GM21390 (cell line): ENCODE data around the gene C6orf47.

Source experiments
- ATAC-seq: cut with Tn5 transposase; IDR thresholded peaks from one replicate; pipeline ENCODE4 v1.9.1; 2021; ENCODE audit not compliant: unreplicated experiment

Gene C6orf47

DNA sequence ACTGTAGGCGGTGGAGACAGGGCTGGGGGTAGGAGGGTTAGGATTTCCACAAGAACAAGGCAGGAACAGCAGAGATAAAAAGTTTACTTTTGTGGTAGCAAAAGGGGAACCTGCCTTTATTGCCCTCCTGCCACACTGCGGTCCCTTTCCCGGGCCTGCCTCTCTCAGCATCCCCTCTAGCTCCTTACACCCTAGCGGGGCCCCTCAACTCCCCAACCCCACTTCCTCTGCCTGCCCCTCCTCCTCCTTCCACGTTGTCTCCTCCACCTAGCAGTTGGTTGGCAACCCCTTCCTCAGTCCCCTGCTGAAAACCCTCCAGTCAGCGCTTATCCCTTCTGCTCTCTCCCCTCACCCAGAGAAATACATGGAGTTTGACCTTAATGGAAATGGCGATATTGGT lies 44.8 kb downstream of the C6orf47 start:
- ATAC-seq = no peak

DNA sequence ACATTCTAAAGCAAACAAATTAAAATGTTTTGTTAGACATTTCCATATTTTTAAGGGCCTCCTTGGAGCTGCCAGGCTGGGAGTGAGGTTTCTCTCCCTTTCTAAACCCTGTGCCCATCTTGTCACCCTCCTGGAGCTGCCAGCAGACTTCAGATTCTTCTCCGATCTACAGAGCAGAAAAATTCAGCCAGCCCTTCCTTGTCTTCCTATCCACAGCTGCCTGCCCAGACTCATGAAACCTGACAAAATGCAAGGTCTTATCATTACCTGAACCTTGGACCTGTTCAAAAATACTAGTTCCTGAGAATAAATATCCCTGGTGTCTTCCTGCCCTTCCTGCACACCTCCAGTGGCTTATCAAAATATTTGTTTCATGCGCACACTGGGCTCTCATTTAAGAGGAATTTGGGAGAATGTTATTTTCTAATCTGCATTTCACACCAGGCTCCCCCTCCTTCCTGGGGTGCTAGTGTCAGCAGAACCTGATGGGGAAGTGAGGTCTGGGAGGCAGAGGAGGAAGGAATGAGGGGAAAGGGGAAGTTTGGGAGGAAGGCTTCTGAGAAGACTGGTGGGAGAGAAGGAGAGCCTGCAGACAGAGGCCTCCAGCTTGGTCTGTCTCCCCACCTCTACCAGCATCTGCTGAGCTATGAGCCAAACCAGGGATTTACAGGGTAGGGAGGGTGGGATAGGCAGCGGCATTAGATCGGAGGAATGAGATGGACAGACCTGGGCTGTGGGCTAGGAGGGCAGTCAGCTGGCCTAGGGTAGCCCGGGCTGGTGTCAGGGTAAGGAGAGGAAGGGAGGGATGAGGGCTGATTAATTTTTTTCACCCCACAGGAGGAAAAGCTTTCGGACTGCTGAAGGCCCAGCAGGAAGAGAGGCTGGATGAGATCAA lies 45.6 kb downstream of the C6orf47 start, which contains the start of gene AIF1:
AIF1 (plus strand) TSS at position 551 of the 895 bp plus-strand sequence; CDS start at position 647, 96 bp downstream.
- ATAC-seq = no peak

DNA sequence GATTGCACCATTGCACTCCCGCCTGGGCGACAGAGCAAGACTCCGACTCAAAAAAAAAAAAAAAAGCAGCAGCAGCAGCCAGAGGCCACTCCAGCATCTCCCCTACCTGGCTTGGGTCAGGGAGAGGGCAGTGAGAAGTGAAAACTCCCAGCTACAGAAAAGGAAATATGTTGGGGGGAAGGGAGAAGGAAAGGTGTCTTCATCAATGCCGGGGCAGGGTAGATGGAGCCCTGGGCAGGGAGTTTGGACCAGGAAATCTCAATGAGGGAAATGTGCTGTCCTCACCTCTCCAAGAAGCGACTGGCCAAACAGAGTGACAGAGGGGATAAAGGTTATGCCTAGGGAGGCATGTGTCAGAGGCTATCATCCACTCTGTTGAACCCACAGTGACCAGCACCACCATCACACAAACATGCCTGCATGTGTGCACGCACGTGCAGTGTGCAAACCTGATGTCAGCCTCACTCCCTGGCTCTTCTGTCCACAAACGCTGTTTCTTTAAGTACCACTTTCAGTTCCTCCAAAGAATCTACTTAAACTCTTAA lies 46.4 kb downstream of the C6orf47 start:
- ATAC-seq = no peak

DNA sequence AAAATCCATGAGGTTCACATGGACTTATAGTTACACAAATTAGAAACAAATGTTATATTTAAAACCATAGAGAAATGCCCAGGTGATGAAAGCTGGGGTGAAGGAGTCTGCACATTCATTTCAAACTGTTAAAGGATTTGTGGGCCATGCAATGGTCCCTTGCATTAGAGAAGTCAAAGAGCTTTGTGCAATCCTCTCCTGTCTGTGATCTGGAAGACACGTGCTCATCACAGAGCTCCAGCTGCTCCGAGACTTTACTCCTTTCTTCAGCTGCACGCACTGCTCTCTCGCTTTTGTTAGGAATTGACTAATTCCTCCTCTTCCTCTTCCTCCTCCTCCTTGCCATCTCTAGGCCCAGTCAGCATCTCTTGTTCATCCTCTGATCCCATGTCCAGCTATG lies 49.6 kb downstream of the C6orf47 start:
- ATAC-seq = no peak

DNA sequence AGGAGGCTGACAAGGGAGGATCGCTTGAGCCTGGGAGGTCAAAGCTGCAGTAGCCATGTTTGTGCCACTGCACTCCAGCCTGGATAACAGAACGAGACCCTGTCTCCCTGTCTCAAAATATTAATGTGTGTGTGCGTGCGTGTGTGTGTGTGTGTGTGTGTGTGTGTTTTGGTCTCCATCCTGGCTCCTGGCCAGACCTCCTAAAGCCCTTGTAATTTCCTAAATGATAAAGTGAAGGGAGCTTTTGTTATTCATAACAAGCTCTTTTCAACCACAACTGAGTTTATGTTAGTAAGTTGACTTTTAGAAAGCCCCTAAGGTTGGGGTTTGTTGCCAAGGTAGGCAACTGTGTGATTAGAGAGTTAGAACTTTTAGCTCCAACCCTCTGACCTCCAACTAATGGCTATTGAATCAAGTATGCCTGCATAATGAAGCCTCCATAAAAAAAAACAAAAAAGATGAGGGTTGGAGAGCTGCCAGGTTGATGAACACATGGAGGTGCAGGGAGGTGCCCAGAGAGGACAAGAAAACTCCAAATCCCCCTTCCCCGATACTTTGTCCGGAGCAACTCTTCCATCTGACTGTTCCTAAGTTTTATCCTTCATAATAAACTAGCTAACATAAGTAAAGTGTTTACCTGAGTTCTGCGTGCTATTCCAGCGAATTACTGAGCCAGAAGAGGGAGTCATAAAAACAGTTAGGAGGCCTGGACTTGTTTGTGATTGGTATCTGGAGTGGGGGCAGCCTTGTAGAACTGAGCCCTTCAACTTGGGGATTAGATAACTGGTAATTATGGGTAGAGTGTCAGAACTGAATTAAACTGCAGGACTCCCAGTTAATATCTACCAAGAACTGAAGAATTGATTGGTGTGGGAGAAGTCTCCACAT lies 50.8 kb downstream of the C6orf47 start:
- no peak for ATAC-seq
